HepG2 (cell line): ENCODE data around the gene DACT2. TPM values are rescaled to one million over a fixed set of nuclear protein-coding genes. Genes with fewer than 3 reads are reported as not detected.

Source experiments
- CBX2 ChIP-seq, 2 experiments: fragments of 200-600 bp in 1 of 2; sonication (generic); formaldehyde crosslinking in 1 of 2; IDR thresholded peaks; 2 replicates each; pipeline versions ENCODE4 v1.7.0 to v1.8.1; 2018 to 2022; ENCODE audit warnings: low read depth in 2 of 2, low read length in 1 of 2, mild to moderate bottlenecking in 1 of 2, missing genetic modification reagents in 1 of 2
- ELF1 ChIP-seq: sonication (generic); formaldehyde crosslinking; IDR thresholded peaks from 2 replicates; pipeline ENCODE4 v1.4.0; 2020; ENCODE audit warnings: missing genetic modification reagents
- JUN ChIP-seq: sonication (generic); formaldehyde crosslinking; IDR thresholded peaks from 2 replicates; pipeline ENCODE4 v1.4.0; 2020; ENCODE audit warnings: mild to moderate bottlenecking, missing genetic modification reagents
- KDM3A ChIP-seq: IDR thresholded peaks from 2 replicates; pipeline ENCODE4 v1.6.1; 2018; ENCODE audit warnings: low read depth, missing compliant biosample characterization
- KLF11 ChIP-seq: IDR thresholded peaks from 2 replicates; pipeline ENCODE4 v1.6.1; 2016; ENCODE audit warnings: missing compliant biosample characterization
- MAX ChIP-seq: IDR thresholded peaks from 2 replicates; pipeline ENCODE4 v1.6.1; 2012; ENCODE audit warnings: inconsistent platforms
- MXD1 ChIP-seq: sonication (generic); formaldehyde crosslinking; IDR thresholded peaks from 2 replicates; pipeline ENCODE4 v1.4.0; 2020; ENCODE audit warnings: mild to moderate bottlenecking, missing genetic modification reagents
- SP5 ChIP-seq: IDR thresholded peaks from 2 replicates; pipeline ENCODE4 v1.6.1; 2016; ENCODE audit warnings: low read depth, borderline replicate concordance
- ZBTB8A ChIP-seq: sonication (generic); formaldehyde crosslinking; IDR thresholded peaks from 2 replicates; pipeline ENCODE4 v1.4.0; 2020; ENCODE audit warnings: mild to moderate bottlenecking, low read depth, missing genetic modification reagents, borderline replicate concordance
- ZNF17 ChIP-seq: sonication (generic); formaldehyde crosslinking; IDR thresholded peaks from 2 replicates; pipeline ENCODE4 v1.5.0; 2020; ENCODE audit warnings: mild to moderate bottlenecking, missing genetic modification reagents
- ZNF362 ChIP-seq: sonication (generic); formaldehyde crosslinking; IDR thresholded peaks from 2 replicates; pipeline ENCODE4 v1.4.0; 2020; ENCODE audit warnings: missing genetic modification reagents, mild to moderate bottlenecking, borderline replicate concordance
- ZNF451 ChIP-seq: sonication (generic); formaldehyde crosslinking; IDR thresholded peaks from 2 replicates; pipeline ENCODE4 v1.5.0; 2020; ENCODE audit warnings: mild to moderate bottlenecking, missing genetic modification reagents
- ZNF629 ChIP-seq: sonication (generic); formaldehyde crosslinking; conservative IDR thresholded peaks from 2 replicates; pipeline ENCODE4 v1.5.0; 2020; ENCODE audit warnings: missing genetic modification reagents
- ZNF678 ChIP-seq: sonication (generic); formaldehyde crosslinking; IDR thresholded peaks from 2 replicates; pipeline ENCODE4 v1.4.0; 2020; ENCODE audit warnings: mild to moderate bottlenecking, missing genetic modification reagents
- ZNF777 ChIP-seq: sonication (generic); formaldehyde crosslinking; IDR thresholded peaks from 2 replicates; pipeline ENCODE4 v1.4.0; 2020; ENCODE audit warnings: missing genetic modification reagents
- polyA plus RNA-seq, 8 experiments: library from polyadenylated mRNA; depleted of rRNA in 3 of 8; stranded (reverse) in 7 of 8; unstranded in 1 of 8; fragments of >200 nt; fragmentation: Illumina TruSeq in 4 of 8; extraction: Trizol in 4 of 8; gene quantifications; 2 replicates each; pipeline versions ENCODE4 v1.2.1 to v1.2.3, GENCODE V29; 2011 to 2016; ENCODE audit warnings: low read depth in 4 of 8, missing spikeins in 1 of 8, mixed read lengths in 1 of 8; ENCODE audit not compliant: insufficient read depth in 1 of 8
- total RNA-seq, 5 experiments: library from RNA; depleted of rRNA; stranded (reverse); fragments of >200 nt; fragmentation: Illumina TruSeq; extraction: Trizol; gene quantifications; 2 replicates each; pipeline ENCODE4 v1.2.3, GENCODE V29; 2016; ENCODE audit warnings: low read depth in 1 of 5
- TF ChIP-seq, protein P1 (sequence below): sonication (generic); formaldehyde crosslinking; IDR thresholded peaks from 2 replicates; pipeline ENCODE4 v1.5.0; 2020; ENCODE audit warnings: missing genetic modification reagents
- TF ChIP-seq, protein P2 (sequence below): sonication (generic); formaldehyde crosslinking; IDR thresholded peaks from 2 replicates; pipeline ENCODE4 v1.4.0; 2020; ENCODE audit warnings: missing genetic modification reagents
- TF ChIP-seq, protein P3 (sequence below), 2 experiments: sonication (generic) in 1 of 2; formaldehyde crosslinking in 1 of 2; IDR thresholded peaks; 2 replicates each; pipeline versions ENCODE4 v1.4.0 to v1.6.1; 2016 to 2020; ENCODE audit warnings: borderline replicate concordance in 1 of 2, low read depth in 1 of 2, mild to moderate bottlenecking in 1 of 2, missing genetic modification reagents in 1 of 2

DACT2 gene
- total and polyA plus RNA-seq, 2 of the 13 experiments (the other 11 are each of a cell fraction or from before 2014, with no cell fraction given) = 0.15 TPM; not detected in 1

GRCh38 chr6:168282985-168283685 lies 36.4 kb downstream of the DACT2 start (continued):
- TF ChIP-seq, protein P1, sequence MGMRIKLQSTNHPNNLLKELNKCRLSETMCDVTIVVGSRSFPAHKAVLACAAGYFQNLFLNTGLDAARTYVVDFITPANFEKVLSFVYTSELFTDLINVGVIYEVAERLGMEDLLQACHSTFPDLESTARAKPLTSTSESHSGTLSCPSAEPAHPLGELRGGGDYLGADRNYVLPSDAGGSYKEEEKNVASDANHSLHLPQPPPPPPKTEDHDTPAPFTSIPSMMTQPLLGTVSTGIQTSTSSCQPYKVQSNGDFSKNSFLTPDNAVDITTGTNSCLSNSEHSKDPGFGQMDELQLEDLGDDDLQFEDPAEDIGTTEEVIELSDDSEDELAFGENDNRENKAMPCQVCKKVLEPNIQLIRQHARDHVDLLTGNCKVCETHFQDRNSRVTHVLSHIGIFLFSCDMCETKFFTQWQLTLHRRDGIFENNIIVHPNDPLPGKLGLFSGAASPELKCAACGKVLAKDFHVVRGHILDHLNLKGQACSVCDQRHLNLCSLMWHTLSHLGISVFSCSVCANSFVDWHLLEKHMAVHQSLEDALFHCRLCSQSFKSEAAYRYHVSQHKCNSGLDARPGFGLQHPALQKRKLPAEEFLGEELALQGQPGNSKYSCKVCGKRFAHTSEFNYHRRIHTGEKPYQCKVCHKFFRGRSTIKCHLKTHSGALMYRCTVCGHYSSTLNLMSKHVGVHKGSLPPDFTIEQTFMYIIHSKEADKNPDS = no peak
- TF ChIP-seq CBX2 (IDR thresholded peaks at IDR 0.05; ENCODE audit: low read depth, low read length) = no peak
- no peak for TF ChIP-seq CBX2 (CRISPR knock-in tag; IDR thresholded peaks at IDR 0.05; ENCODE audit: low read depth)
- 0 out of 2 replicates have a peak, but pooled peaks have one; percentile 42 for TF ChIP-seq ZBTB8A (CRISPR knock-in tag)
- 0 out of 2 replicates have a peak, but pooled peaks have one; percentile 47 for TF ChIP-seq ZNF678 (CRISPR knock-in tag)
- TF ChIP-seq MXD1 (CRISPR knock-in tag) = no peak
- TF ChIP-seq, protein P2, sequence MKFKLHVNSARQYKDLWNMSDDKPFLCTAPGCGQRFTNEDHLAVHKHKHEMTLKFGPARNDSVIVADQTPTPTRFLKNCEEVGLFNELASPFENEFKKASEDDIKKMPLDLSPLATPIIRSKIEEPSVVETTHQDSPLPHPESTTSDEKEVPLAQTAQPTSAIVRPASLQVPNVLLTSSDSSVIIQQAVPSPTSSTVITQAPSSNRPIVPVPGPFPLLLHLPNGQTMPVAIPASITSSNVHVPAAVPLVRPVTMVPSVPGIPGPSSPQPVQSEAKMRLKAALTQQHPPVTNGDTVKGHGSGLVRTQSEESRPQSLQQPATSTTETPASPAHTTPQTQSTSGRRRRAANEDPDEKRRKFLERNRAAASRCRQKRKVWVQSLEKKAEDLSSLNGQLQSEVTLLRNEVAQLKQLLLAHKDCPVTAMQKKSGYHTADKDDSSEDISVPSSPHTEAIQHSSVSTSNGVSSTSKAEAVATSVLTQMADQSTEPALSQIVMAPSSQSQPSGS (CRISPR knock-in tag) = peak; percentile 63; the same call in 1 of the 2 replicates
- peak; percentile 45; the same call in 1 of the 2 replicates for TF ChIP-seq ZNF362
- no peak for TF ChIP-seq ZNF777 (CRISPR knock-in tag)
- peak; percentile 74; the same call in 1 of the 2 replicates for TF ChIP-seq KDM3A
- TF ChIP-seq ZNF451 (CRISPR knock-in tag) = 0 out of 2 replicates have a peak, but pooled peaks have one; percentile 34
- TF ChIP-seq JUN (CRISPR knock-in tag) = no peak
- TF ChIP-seq MAX = peak; percentile 54; the same call in 1 of the 2 replicates
- TF ChIP-seq, protein P3, sequence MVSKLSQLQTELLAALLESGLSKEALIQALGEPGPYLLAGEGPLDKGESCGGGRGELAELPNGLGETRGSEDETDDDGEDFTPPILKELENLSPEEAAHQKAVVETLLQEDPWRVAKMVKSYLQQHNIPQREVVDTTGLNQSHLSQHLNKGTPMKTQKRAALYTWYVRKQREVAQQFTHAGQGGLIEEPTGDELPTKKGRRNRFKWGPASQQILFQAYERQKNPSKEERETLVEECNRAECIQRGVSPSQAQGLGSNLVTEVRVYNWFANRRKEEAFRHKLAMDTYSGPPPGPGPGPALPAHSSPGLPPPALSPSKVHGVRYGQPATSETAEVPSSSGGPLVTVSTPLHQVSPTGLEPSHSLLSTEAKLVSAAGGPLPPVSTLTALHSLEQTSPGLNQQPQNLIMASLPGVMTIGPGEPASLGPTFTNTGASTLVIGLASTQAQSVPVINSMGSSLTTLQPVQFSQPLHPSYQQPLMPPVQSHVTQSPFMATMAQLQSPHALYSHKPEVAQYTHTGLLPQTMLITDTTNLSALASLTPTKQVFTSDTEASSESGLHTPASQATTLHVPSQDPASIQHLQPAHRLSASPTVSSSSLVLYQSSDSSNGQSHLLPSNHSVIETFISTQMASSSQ (IDR thresholded peaks at IDR 0.05; ENCODE audit: low read depth) = peak; percentile 52; the same call in 1 of the 2 replicates
- TF ChIP-seq, protein P3 (CRISPR knock-in tag; IDR thresholded peaks at IDR 0.05; ENCODE audit: borderline replicate concordance) = peak; percentile 91
- TF ChIP-seq ZNF629 (CRISPR knock-in tag) = 0 out of 2 replicates have a peak, but pooled peaks have one; percentile 32
- peak; percentile 53; the same call in 1 of the 2 replicates for TF ChIP-seq KLF11 (CRISPR knock-in tag)
- TF ChIP-seq ELF1 (CRISPR knock-in tag) = peak; percentile 38; the same call in 1 of the 2 replicates
- TF ChIP-seq SP5 (CRISPR knock-in tag) = peak; percentile 23; the same call in 1 of the 2 replicates
- TF ChIP-seq ZNF17 (CRISPR knock-in tag) = no peak
